Brain microvascular endothelial cell (primary cell): Measurements from ENCODE around the gene COL1A1.

Experiments used
- DNase-seq: peaks from one replicate; pipeline ENCODE4 v3.0.0-alpha.2; 2020
- H3K27ac ChIP-seq: fragments of 250-450 bp; sonication (Bioruptor Pico); 2 replicates; pipeline ENCODE4 v1.5.1; 2020; ENCODE audit warnings: mild to moderate bottlenecking, moderate library complexity
- H3K27me3 ChIP-seq: fragments of 250-450 bp; sonication (Bioruptor Pico); replicated peaks from 2 replicates; pipeline ENCODE4 v1.5.1; 2020; ENCODE audit warnings: mild to moderate bottlenecking
- H3K36me3 ChIP-seq: fragments of 250-450 bp; sonication (Bioruptor Pico); replicated peaks from 2 replicates; pipeline ENCODE4 v1.5.1; 2020; ENCODE audit warnings: mild to moderate bottlenecking
- H3K4me3 ChIP-seq: 2 replicates; pipeline ENCODE4 v1.5.1; 2011; ENCODE audit warnings: low read depth, mild to moderate bottlenecking, control low read depth, low read length, moderate library complexity
- in situ Hi-C: cut with HindIII; loops from 2 replicates; pipeline ENCODE4 v1.10.0; 2017; ENCODE audit warnings: low sequenced_read_pairs, low pct_ligation_motif_present
- TF ChIP-seq, protein P1 (sequence below): IDR thresholded peaks from 2 replicates; pipeline ENCODE4 v1.5.1; 2011; ENCODE audit warnings: low read depth, mild to moderate bottlenecking, moderate library complexity, low read length, control low read depth, inconsistent platforms; ENCODE audit errors: missing control alignments

Gene COL1A1

DNA sequence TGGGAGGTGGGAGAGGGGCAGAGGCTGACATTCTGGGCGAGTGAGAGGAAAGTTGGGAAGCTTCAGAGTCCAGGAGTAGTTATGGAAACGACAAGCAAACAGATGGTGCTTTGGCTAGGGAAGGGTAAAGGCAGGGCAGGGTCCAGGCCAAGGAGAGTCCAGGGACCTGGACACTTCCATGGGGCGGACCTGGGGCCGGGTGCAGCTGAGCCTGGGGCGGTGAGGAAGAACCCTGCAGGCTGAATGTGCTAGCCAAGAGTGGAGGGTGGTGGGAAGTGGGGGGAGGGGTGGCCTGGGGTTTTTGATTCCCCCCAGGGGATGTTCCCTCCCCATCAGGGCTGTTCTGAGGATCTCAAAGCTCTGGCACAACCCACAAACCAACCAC is 53.6 kb downstream of the COL1A1 start:
- TF ChIP-seq, protein P1, sequence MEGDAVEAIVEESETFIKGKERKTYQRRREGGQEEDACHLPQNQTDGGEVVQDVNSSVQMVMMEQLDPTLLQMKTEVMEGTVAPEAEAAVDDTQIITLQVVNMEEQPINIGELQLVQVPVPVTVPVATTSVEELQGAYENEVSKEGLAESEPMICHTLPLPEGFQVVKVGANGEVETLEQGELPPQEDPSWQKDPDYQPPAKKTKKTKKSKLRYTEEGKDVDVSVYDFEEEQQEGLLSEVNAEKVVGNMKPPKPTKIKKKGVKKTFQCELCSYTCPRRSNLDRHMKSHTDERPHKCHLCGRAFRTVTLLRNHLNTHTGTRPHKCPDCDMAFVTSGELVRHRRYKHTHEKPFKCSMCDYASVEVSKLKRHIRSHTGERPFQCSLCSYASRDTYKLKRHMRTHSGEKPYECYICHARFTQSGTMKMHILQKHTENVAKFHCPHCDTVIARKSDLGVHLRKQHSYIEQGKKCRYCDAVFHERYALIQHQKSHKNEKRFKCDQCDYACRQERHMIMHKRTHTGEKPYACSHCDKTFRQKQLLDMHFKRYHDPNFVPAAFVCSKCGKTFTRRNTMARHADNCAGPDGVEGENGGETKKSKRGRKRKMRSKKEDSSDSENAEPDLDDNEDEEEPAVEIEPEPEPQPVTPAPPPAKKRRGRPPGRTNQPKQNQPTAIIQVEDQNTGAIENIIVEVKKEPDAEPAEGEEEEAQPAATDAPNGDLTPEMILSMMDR: no peak
- DNase-seq: no peak
- Histone ChIP-seq H3K27me3 (no peaks in the 10 kb centered on the region), H3K27ac (peak overlapping the region; percentile 2), H3K36me3 (peaks cover 21% of the 10 kb centered on the region), H3K4me3 (peak overlapping the region; percentile 81)
- in situ Hi-C loops: no loop called here

DNA sequence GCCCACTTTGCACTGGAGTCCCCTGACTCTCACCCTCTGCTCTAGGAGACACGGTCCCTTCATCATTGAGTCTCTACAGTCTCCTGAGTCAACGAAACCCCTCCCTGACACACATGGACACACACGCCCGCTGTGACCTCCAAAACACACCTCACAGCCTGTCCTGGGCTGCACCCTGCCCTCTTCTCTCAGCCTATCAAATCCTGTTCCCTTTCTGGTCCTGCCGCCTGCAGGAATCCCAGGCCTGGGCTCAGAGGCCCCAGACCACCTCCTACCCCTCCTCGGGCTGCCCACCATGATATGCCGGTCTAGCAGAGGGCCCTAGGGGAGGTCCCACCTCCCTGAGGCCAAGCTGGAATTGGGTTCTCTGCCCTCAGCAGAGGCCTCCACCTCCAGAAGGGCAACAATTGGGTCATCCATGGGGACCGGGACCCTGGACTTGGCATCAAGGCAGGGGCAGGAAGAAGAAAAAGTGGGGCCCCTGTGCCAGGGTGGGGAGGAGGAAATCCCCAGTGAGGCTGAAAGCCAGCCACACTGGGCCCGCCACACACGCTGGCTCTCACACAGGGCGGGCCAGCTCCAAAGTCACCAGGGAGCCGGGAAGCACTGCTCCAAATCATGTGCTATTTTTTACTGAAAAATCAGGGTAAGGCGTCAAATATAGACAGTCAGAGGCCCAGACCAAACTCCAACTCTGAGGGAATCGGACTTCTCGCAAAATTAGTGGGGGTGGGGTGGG is 54.3 kb downstream of the COL1A1 start:
- in situ Hi-C loops: no loop called here
- no peak for DNase-seq
- peaks cover 28% of the 10 kb centered on the region for H3K36me3 ChIP-seq
- peak overlapping the region; percentile 81 for H3K4me3 ChIP-seq
- no peaks in the 10 kb centered on the region for H3K27me3 ChIP-seq
- peak overlapping the region; percentile 16 for H3K27ac ChIP-seq
- TF ChIP-seq, protein P1: no peak

DNA sequence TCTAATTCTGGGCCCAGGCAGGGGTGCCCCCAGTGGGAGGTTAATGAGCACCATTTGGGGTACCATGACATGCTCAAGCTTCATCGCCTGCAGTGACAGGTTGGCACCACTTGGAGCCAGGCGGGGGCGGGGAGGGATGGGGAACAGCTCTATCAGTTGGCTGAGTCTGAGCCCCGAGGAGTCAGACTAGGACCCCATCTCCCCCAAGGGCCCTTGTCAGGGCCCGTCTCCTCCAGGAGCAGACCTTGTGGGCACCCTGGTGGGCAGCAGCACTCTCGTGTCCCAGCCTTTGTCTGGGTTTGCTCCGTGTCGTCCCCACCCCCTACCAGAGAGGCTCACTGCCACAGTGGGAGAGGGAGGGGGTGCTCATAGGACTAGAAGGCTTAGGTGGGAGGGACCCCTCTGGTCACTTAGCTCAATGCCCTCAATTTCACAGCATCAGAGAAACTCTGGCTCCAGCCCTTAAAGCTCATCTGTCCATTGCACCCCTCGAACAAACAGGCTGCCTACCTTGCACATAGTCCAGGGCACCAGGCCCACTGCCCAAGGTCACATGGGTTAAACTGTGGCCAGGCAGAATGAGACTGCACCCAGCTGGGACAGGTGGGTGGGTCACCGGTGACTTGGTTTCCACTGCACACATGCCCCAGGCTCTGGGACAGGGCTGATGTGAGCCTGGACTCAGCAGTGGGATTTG is 55.1 kb downstream of the COL1A1 start:
- in situ Hi-C loops: no loop called here
- no peak for DNase-seq

DNA sequence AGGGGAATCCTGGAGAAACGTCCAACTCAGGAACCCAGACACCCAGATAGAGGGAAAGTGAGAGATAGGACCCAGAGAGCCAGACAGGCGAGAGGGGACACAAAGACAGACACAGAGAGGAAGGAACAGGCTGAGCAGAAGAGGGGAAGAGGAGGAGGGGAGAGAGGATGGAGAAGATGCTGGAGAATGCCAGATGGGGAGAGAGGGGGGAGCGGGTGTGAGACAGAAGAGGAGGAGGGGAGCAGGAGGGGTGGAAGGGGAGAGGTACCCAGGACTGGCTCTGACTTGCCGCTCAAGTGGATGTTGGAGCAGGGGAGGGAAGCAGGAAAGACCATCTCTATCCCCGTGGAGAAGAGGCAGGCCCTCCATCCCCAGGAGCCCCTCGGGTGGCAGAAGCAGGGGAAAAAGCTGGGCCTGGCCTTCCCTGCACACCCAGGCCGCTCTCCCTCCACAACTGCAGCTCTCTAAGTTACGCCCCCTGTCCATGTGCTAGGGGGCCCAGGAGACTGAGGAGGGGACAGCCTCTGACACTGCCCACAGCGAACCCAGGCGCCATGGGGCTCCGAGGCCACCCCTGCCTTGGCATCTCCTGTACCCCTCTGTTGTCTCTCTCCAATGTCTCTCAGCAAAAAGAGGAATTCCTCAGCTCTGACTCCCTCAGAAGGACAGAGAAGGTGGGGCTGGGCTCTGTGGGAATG is 55.8 kb downstream of the COL1A1 start:
- Histone ChIP-seq H3K36me3 (peaks cover 40% of the 10 kb centered on the region), H3K27ac (no peak overlapping the region), H3K27me3 (no peaks in the 10 kb centered on the region), H3K4me3 (no peak overlapping the region)
- no peak for DNase-seq
- TF ChIP-seq, protein P1: no peak
- in situ Hi-C loops: no loop called here

More for the DNA sequence above, 55.1 kb downstream of the COL1A1 start:
- H3K4me3 ChIP-seq: peak overlapping the region; percentile 81
- TF ChIP-seq, protein P1: peak; percentile 41
- no peaks in the 10 kb centered on the region for H3K27me3 ChIP-seq
- H3K27ac ChIP-seq: no peak overlapping the region
- peaks cover 34% of the 10 kb centered on the region for H3K36me3 ChIP-seq

DNA sequence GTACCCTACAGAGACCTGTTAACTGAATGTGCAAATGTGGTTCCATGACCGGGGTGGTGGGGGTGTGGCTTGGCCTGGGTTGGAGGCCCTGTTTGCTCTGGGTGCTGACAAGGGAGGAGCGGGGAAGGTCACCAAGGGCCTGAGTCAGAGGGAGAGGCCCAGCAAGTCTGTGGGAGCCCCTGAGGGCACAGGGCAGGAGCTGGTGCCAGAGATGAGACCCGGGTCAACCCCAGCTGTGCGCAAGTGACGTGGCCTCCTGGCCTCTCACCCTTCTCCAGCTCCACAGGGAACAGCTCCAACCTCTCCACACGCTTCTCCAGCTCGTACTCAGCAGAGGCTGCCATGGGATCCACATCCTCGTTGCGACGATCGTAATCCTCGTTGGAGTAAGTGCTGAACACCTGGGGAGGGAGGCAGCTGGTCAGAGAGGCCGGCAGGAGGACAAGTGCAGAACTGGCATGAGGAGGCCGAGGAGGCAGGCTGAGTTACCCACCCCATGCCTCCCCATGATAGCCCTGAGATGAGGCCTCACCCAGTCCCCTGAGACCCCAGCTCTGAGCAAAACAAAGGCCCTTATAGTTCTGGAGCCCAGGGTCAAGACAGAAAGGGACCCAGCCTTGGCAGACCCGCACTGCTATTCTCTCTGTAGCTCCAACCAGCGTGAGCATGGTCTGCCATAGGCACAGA is 56.4 kb downstream of the COL1A1 start:
- H3K27me3 ChIP-seq: no peaks in the 10 kb centered on the region
- no peak overlapping the region for H3K27ac ChIP-seq
- H3K4me3 ChIP-seq: no peak overlapping the region
- no peak for DNase-seq
- peaks cover 47% of the 10 kb centered on the region for H3K36me3 ChIP-seq
- TF ChIP-seq, protein P1: no peak
- in situ Hi-C loops: no loop called here
